Measurements from ENCODE around the gene DCAF8. TPM values are rescaled to one million over a fixed set of nuclear protein-coding genes. Genes with fewer than 3 reads are reported as not detected.

The DCAF8 gene
- total RNA-seq, 1 donor from 2014 or later, result 107 TPM

DNA sequence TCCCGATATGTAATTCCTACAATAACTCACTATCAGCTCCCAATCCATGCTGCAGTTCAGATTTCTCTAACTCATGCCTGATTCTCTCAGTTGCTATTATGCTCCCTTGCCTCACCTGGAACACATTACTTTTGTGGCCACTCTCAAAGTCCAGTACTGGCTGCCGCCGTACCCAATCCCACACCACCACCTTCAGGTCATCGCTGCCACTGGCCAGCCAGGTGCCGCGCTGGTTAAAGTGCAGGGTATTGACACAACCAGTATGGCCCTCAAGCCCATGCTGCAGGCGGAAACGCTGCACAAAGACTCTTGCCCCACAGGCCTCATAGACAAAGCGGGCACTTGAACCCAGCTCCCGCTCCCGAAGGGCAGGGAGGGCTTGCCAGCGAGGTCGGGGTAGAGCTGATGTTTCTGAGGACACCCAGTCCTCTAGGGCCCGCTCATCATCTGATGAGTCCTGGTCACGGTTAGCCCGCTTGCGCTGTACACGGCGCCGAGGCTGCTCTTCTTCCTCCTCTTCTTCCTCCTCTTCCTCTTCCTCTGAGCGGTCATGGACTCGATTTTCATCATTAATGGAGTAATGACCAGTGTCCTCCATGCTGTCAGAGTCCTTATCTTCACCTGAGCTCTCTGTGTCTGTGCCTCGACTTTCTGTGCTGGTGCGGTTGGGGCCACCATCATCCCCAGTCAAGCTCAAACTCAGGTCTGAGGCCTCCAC, 22.6 kb downstream of the DCAF8 start:
- peaks cover 36% of the 10 kb centered on the region for H3K36me3 ChIP-seq (ENCODE audit: insufficient read depth, low read length)
- Mint-ChIP-seq H3K4me3 (ENCODE audit: unreplicated experiment) (no peak overlapping the region), H3K27me3 (ENCODE audit: low read depth, unreplicated experiment) (no peaks in the 10 kb centered on the region), H3K27ac (ENCODE audit: unreplicated experiment) (peak overlapping the region; percentile 19), H3K9me3 (ENCODE audit: unreplicated experiment) (no peaks in the 10 kb centered on the region), H3K36me3 (ENCODE audit: low read depth, unreplicated experiment) (peaks cover 11% of the 10 kb centered on the region), H3K4me1 (ENCODE audit: low read depth, unreplicated experiment) (no peaks in the 10 kb centered on the region)
- H3K27me3 ChIP-seq (ENCODE audit: insufficient read depth, low read length), result no peaks in the 10 kb centered on the region
- no peak overlapping the region for H3K4me3 ChIP-seq (ENCODE audit: insufficient read depth, low read depth, low read length)
- peaks cover 31% of the 10 kb centered on the region for H3K79me2 ChIP-seq (ENCODE audit: insufficient read depth, low read length)
- no peak overlapping the region for H3K9ac ChIP-seq (ENCODE audit: low read length)
- H4K20me1 ChIP-seq (ENCODE audit: insufficient read depth, low read length), result peaks cover 31% of the 10 kb centered on the region
- DNase-seq (ENCODE audit: low read depth) (no peak), FAIRE-seq (no peak)
- TF ChIP-seq, protein P1, sequence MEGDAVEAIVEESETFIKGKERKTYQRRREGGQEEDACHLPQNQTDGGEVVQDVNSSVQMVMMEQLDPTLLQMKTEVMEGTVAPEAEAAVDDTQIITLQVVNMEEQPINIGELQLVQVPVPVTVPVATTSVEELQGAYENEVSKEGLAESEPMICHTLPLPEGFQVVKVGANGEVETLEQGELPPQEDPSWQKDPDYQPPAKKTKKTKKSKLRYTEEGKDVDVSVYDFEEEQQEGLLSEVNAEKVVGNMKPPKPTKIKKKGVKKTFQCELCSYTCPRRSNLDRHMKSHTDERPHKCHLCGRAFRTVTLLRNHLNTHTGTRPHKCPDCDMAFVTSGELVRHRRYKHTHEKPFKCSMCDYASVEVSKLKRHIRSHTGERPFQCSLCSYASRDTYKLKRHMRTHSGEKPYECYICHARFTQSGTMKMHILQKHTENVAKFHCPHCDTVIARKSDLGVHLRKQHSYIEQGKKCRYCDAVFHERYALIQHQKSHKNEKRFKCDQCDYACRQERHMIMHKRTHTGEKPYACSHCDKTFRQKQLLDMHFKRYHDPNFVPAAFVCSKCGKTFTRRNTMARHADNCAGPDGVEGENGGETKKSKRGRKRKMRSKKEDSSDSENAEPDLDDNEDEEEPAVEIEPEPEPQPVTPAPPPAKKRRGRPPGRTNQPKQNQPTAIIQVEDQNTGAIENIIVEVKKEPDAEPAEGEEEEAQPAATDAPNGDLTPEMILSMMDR (IDR thresholded peaks at IDR 0.05; ENCODE audit: insufficient read depth, low read depth, low read length), result no peak
- no peak for TF ChIP-seq EZH2 (IDR thresholded peaks at IDR 0.05; ENCODE audit: insufficient read depth, low read length)
- no peak overlapping the region for H3K27ac ChIP-seq (ENCODE audit: low read depth, low read length)
- no peak overlapping the region for H2AFZ ChIP-seq (ENCODE audit: low read depth, low read length)
- no peak overlapping the region for H3K4me2 ChIP-seq (ENCODE audit: low read length)
- no peaks in the 10 kb centered on the region for H3K9me3 ChIP-seq (ENCODE audit: insufficient read depth, low read depth, low read length)
- H3K4me1 ChIP-seq (ENCODE audit: insufficient read depth, low read length), result no peaks in the 10 kb centered on the region

DNA sequence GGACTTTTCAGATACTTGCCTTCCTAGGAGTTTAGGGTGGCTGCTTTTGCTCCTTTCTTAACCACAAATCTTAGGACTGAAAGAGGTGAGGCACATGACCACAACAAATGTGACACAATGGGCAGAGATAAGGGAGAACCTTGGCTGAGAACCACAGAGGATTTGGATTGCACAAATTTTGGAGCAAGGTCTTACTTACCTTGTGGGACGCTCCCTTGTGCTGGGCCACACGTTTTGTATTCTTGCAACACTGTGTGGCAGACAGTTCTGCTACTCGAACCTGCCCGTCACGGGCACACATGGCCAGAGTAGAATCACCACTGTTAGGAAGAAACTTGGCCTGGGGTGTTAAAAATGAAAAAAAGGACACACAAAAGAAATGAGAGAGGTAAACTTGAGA, 23.9 kb downstream of the DCAF8 start:
- DNase-seq (ENCODE audit: low read depth) (no peak), FAIRE-seq (no peak)
- Histone ChIP-seq H3K4me3 (ENCODE audit: insufficient read depth, low read depth, low read length) (no peak overlapping the region), H3K9me3 (ENCODE audit: insufficient read depth, low read depth, low read length) (no peaks in the 10 kb centered on the region), H3K9ac (ENCODE audit: low read length) (no peak overlapping the region), H4K20me1 (ENCODE audit: insufficient read depth, low read length) (peaks cover 29% of the 10 kb centered on the region), H3K79me2 (ENCODE audit: insufficient read depth, low read length) (peaks cover 21% of the 10 kb centered on the region), H3K27me3 (ENCODE audit: insufficient read depth, low read length) (no peaks in the 10 kb centered on the region), H3K27ac (ENCODE audit: low read depth, low read length) (no peak overlapping the region), H3K36me3 (ENCODE audit: insufficient read depth, low read length) (peaks cover 38% of the 10 kb centered on the region), H3K4me2 (ENCODE audit: low read length) (no peak overlapping the region), H3K4me1 (ENCODE audit: insufficient read depth, low read length) (no peaks in the 10 kb centered on the region), H2AFZ (ENCODE audit: low read depth, low read length) (no peak overlapping the region)
- H3K9me3 Mint-ChIP-seq (ENCODE audit: unreplicated experiment), result no peaks in the 10 kb centered on the region
- H3K27ac Mint-ChIP-seq (ENCODE audit: unreplicated experiment), result no peak overlapping the region
- peaks cover 11% of the 10 kb centered on the region for H3K36me3 Mint-ChIP-seq (ENCODE audit: low read depth, unreplicated experiment)
- no peaks in the 10 kb centered on the region for H3K27me3 Mint-ChIP-seq (ENCODE audit: low read depth, unreplicated experiment)
- TF ChIP-seq EZH2 (IDR thresholded peaks at IDR 0.05; ENCODE audit: insufficient read depth, low read length), result no peak
- TF ChIP-seq, protein P1 (IDR thresholded peaks at IDR 0.05; ENCODE audit: insufficient read depth, low read depth, low read length), result no peak
- peaks cover 2% of the 10 kb centered on the region for H3K4me1 Mint-ChIP-seq (ENCODE audit: low read depth, unreplicated experiment)
- H3K4me3 Mint-ChIP-seq (ENCODE audit: unreplicated experiment), result no peak overlapping the region

GRCh38 chr1:160237558-160237957, 24.8 kb downstream of the DCAF8 start:
- no peak for TF ChIP-seq EZH2 (IDR thresholded peaks at IDR 0.05; ENCODE audit: insufficient read depth, low read length)
- TF ChIP-seq, protein P1 (IDR thresholded peaks at IDR 0.05; ENCODE audit: insufficient read depth, low read depth, low read length), result no peak
- H2AFZ ChIP-seq (ENCODE audit: low read depth, low read length), result no peak overlapping the region
- H3K4me3 ChIP-seq (ENCODE audit: insufficient read depth, low read depth, low read length), result no peak overlapping the region
- DNase-seq (ENCODE audit: low read depth) (no peak), FAIRE-seq (no peak)
- Mint-ChIP-seq H3K36me3 (ENCODE audit: low read depth, unreplicated experiment) (peaks cover 11% of the 10 kb centered on the region), H3K9me3 (ENCODE audit: unreplicated experiment) (no peaks in the 10 kb centered on the region), H3K27me3 (ENCODE audit: low read depth, unreplicated experiment) (no peaks in the 10 kb centered on the region), H3K27ac (ENCODE audit: unreplicated experiment) (no peak overlapping the region), H3K4me3 (ENCODE audit: unreplicated experiment) (no peak overlapping the region), H3K4me1 (ENCODE audit: low read depth, unreplicated experiment) (peaks cover 2% of the 10 kb centered on the region)
- H4K20me1 ChIP-seq (ENCODE audit: insufficient read depth, low read length), result peaks cover 32% of the 10 kb centered on the region
- H3K4me2 ChIP-seq (ENCODE audit: low read length), result no peak overlapping the region
- H3K79me2 ChIP-seq (ENCODE audit: insufficient read depth, low read length), result peaks cover 16% of the 10 kb centered on the region
- no peak overlapping the region for H3K27ac ChIP-seq (ENCODE audit: low read depth, low read length)
- H3K27me3 ChIP-seq (ENCODE audit: insufficient read depth, low read length), result no peaks in the 10 kb centered on the region
- peaks cover 36% of the 10 kb centered on the region for H3K36me3 ChIP-seq (ENCODE audit: insufficient read depth, low read length)
- H3K9ac ChIP-seq (ENCODE audit: low read length), result no peak overlapping the region
- no peaks in the 10 kb centered on the region for H3K9me3 ChIP-seq (ENCODE audit: insufficient read depth, low read depth, low read length)
- H3K4me1 ChIP-seq (ENCODE audit: insufficient read depth, low read length), result no peaks in the 10 kb centered on the region

All from astrocyte (in vitro differentiated cells and primary cell).